Body of pancreas (tissue), 4 donors: ENCODE data around the gene TMEM168.

Source experiments
- CTCF ChIP-seq, 7 experiments: fragments of 450-650 bp in 4 of 7; fragments of 200-600 bp in 3 of 7; sonication (generic) in 3 of 7; IDR thresholded peaks; one replicate each; pipeline ENCODE4 v1.5.1; 2016 to 2019; ENCODE audit warnings: antibody characterized with exemption in 7 of 7
- POLR2A ChIP-seq, 3 donors: fragments of 450-650 bp; IDR thresholded peaks; one replicate each; pipeline ENCODE4 v1.6.1; 2016; ENCODE audit warnings: antibody characterized with exemption in 3 of 3, mild to moderate bottlenecking in 2 of 3

GRCh38 chr7:112723416-112723815 lies 66.8 kb downstream of the TMEM168 start:
- no peak for TF ChIP-seq CTCF (IDR thresholded peaks at IDR 0.05)
- TF ChIP-seq POLR2A (IDR thresholded peaks at IDR 0.05): no peak
